ENCODE data around the gene TMEM37. TPM values are rescaled to one million over a fixed set of nuclear protein-coding genes. Genes with fewer than 3 reads are reported as not detected.
A peak's percentile ranks its signal among the peaks of the same experiment; 100 is the strongest.

TMEM37 gene
- total and polyA plus RNA-seq, 2 of the 13 experiments (the other 11 are each of a cell fraction or from before 2014, with no cell fraction given), result 37.7 to 115 TPM

- TF ChIP-seq, protein P1, sequence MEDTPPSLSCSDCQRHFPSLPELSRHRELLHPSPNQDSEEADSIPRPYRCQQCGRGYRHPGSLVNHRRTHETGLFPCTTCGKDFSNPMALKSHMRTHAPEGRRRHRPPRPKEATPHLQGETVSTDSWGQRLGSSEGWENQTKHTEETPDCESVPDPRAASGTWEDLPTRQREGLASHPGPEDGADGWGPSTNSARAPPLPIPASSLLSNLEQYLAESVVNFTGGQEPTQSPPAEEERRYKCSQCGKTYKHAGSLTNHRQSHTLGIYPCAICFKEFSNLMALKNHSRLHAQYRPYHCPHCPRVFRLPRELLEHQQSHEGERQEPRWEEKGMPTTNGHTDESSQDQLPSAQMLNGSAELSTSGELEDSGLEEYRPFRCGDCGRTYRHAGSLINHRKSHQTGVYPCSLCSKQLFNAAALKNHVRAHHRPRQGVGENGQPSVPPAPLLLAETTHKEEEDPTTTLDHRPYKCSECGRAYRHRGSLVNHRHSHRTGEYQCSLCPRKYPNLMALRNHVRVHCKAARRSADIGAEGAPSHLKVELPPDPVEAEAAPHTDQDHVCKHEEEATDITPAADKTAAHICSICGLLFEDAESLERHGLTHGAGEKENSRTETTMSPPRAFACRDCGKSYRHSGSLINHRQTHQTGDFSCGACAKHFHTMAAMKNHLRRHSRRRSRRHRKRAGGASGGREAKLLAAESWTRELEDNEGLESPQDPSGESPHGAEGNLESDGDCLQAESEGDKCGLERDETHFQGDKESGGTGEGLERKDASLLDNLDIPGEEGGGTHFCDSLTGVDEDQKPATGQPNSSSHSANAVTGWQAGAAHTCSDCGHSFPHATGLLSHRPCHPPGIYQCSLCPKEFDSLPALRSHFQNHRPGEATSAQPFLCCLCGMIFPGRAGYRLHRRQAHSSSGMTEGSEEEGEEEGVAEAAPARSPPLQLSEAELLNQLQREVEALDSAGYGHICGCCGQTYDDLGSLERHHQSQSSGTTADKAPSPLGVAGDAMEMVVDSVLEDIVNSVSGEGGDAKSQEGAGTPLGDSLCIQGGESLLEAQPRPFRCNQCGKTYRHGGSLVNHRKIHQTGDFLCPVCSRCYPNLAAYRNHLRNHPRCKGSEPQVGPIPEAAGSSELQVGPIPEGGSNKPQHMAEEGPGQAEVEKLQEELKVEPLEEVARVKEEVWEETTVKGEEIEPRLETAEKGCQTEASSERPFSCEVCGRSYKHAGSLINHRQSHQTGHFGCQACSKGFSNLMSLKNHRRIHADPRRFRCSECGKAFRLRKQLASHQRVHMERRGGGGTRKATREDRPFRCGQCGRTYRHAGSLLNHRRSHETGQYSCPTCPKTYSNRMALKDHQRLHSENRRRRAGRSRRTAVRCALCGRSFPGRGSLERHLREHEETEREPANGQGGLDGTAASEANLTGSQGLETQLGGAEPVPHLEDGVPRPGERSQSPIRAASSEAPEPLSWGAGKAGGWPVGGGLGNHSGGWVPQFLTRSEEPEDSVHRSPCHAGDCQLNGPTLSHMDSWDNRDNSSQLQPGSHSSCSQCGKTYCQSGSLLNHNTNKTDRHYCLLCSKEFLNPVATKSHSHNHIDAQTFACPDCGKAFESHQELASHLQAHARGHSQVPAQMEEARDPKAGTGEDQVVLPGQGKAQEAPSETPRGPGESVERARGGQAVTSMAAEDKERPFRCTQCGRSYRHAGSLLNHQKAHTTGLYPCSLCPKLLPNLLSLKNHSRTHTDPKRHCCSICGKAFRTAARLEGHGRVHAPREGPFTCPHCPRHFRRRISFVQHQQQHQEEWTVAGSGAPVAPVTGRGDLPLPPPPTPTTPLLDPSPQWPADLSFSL (CRISPR knock-in tag; IDR thresholded peaks at IDR 0.05), result peak; percentile 85; the same call in 1 of the 2 replicates
- peak; percentile 77 for TF ChIP-seq ZMYM3 (CRISPR knock-in tag; IDR thresholded peaks at IDR 0.05)
- peak; percentile 9; the same call in 1 of the 2 replicates for TF ChIP-seq HIVEP1 (CRISPR knock-in tag; IDR thresholded peaks at IDR 0.05)
- no peak for TF ChIP-seq ZNF430 (CRISPR knock-in tag; IDR thresholded peaks at IDR 0.05)
- no peak for TF ChIP-seq MBD4 (IDR thresholded peaks at IDR 0.05; ENCODE audit: borderline replicate concordance, low read length)
- TF ChIP-seq SMAD3 (CRISPR knock-in tag; IDR thresholded peaks at IDR 0.05), result peak; percentile 74; the same call in 1 of the 2 replicates
- no peak for TF ChIP-seq TOE1 (CRISPR knock-in tag; IDR thresholded peaks at IDR 0.05)
- peak; percentile 37; the same call in 1 of the 2 replicates for TF ChIP-seq MEIS2 (CRISPR knock-in tag; IDR thresholded peaks at IDR 0.05)
- TF ChIP-seq ZNF768 (CRISPR knock-in tag; IDR thresholded peaks at IDR 0.05), result no peak
- TF ChIP-seq ZNF788 (CRISPR knock-in tag; IDR thresholded peaks at IDR 0.05; ENCODE audit: borderline replicate concordance), result peak; percentile 81; the same call in 1 of the 2 replicates
- TF ChIP-seq SNAPC5 (CRISPR knock-in tag; IDR thresholded peaks at IDR 0.05; ENCODE audit: borderline replicate concordance), result no peak
- no peak for TF ChIP-seq RNF219 (CRISPR knock-in tag; IDR thresholded peaks at IDR 0.05)
- no peak for TF ChIP-seq NR2C2 (CRISPR knock-in tag; IDR thresholded peaks at IDR 0.05; ENCODE audit: borderline replicate concordance)
- TF ChIP-seq RXRB (CRISPR knock-in tag; IDR thresholded peaks at IDR 0.05; ENCODE audit: borderline replicate concordance), result peak; percentile 77; the same call in 1 of the 2 replicates
- no peak for TF ChIP-seq ZNF468 (CRISPR knock-in tag; IDR thresholded peaks at IDR 0.05)
- TF ChIP-seq RELA (CRISPR knock-in tag; IDR thresholded peaks at IDR 0.05), result no peak
- peak; percentile 50 for TF ChIP-seq MLX (CRISPR knock-in tag; IDR thresholded peaks at IDR 0.05)
Measured at GRCh38 chr2:119476301-119477112, 44.9 kb downstream of the TMEM37 start (continued).

All from HepG2 (cell line).